Measurements from ENCODE around the gene TOPORS.

TOPORS gene

DNA sequence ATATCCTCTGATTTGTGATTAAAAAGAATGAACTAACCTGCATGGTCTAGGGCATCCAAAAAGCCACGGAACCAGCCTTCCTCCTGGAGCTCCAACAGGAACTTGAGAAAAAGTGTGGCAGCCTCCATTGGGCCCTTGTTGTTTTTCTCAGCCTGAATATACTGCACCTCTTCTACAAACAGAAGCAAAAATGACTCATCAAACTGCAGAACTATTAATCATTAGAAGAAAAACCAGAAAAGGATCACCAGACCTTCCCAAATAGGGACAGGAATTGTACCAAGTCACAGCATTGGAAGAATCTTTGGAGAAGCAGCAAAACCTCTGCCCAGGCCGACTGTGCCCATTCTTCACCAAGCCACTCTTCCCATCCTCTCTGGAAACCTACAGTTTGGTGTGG is 51.6 kb downstream of the TOPORS start:
- Histone ChIP-seq H3K27ac (no peak overlapping the region), H3K36me3 (no peaks in the 10 kb centered on the region), H3K9me3 (ENCODE audit: severe bottlenecking) (no peaks in the 10 kb centered on the region), H3K4me3 (ENCODE audit: low read depth, low read length) (no peak overlapping the region), H3K27me3 (ENCODE audit: insufficient read depth, low read depth, severe bottlenecking) (no peaks in the 10 kb centered on the region)
- TF ChIP-seq, protein P1, sequence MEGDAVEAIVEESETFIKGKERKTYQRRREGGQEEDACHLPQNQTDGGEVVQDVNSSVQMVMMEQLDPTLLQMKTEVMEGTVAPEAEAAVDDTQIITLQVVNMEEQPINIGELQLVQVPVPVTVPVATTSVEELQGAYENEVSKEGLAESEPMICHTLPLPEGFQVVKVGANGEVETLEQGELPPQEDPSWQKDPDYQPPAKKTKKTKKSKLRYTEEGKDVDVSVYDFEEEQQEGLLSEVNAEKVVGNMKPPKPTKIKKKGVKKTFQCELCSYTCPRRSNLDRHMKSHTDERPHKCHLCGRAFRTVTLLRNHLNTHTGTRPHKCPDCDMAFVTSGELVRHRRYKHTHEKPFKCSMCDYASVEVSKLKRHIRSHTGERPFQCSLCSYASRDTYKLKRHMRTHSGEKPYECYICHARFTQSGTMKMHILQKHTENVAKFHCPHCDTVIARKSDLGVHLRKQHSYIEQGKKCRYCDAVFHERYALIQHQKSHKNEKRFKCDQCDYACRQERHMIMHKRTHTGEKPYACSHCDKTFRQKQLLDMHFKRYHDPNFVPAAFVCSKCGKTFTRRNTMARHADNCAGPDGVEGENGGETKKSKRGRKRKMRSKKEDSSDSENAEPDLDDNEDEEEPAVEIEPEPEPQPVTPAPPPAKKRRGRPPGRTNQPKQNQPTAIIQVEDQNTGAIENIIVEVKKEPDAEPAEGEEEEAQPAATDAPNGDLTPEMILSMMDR (IDR thresholded peaks at IDR 0.05; ENCODE audit: low read depth, low read length), result no peak
- DNase-seq, result no peak

DNA sequence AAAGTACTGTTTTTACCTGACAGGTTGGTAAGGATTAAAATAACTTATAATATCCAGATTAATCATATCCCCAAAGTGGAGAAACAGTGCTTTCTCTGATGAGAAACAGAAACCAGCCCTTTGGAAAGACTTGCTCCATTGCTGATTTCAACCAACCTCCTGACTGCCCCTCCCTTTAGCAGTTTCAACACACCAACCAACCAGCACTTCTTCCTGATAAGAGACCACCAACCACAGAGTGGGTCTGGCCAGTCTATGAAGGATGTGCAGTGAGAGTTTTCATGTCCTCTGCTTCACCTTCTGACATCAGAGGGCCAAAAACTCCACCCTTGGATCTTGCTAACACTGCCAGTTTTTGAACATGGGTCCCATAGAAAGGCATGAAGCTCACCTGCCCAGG is 54.5 kb downstream of the TOPORS start:
- no peak for DNase-seq
- Histone ChIP-seq H3K27ac (no peak overlapping the region), H3K4me3 (ENCODE audit: low read depth, low read length) (no peak overlapping the region), H3K27me3 (ENCODE audit: insufficient read depth, low read depth, severe bottlenecking) (no peaks in the 10 kb centered on the region), H3K9me3 (ENCODE audit: severe bottlenecking) (no peaks in the 10 kb centered on the region), H3K36me3 (no peaks in the 10 kb centered on the region)
- TF ChIP-seq, protein P1 (IDR thresholded peaks at IDR 0.05; ENCODE audit: low read depth, low read length), result no peak

DNA sequence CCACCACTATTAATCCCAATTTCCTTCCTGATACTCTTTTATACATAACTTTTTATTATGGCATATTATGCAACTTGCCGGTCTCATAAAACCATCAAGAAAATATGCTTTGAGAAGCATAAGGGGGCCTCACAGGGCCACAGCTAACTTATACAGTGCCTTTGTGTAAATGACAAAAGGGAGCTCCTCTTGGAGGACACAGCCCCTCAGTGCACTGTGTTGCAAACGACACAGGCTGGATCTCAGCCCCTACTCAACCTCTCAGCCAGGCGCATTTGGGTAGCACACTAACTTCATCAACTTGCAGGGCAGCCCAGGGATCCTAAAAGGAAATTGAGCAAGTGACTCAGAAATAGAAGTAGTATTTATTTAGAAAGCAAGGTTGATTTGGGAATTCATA is 61.8 kb downstream of the TOPORS start:
- Histone ChIP-seq H3K27ac (no peak overlapping the region), H3K4me3 (ENCODE audit: low read depth, low read length) (no peak overlapping the region), H3K36me3 (no peaks in the 10 kb centered on the region), H3K27me3 (ENCODE audit: insufficient read depth, low read depth, severe bottlenecking) (no peaks in the 10 kb centered on the region), H3K9me3 (ENCODE audit: severe bottlenecking) (no peaks in the 10 kb centered on the region)
- TF ChIP-seq, protein P1 (IDR thresholded peaks at IDR 0.05; ENCODE audit: low read depth, low read length), result no peak
- DNase-seq, result no peak
